HEK293 (cell line): ENCODE data around the gene SOX6.

Experiments
- CTCF ChIA-PET: fragments of 350-600 bp; formaldehyde crosslinking; extraction: SDS; loops from one replicate; lab custom pipeline; 2021; ENCODE audit warnings: antibody characterized with exemption; lab: Yijun Ruan, JAX
- POLR2A ChIA-PET: fragments of 300-600 bp; formaldehyde crosslinking; extraction: SDS; loops from one replicate; lab custom pipeline; 2020; ENCODE audit warnings: antibody characterized with exemption, inconsistent platforms; lab: Yijun Ruan, JAX
- H3K27ac ChIP-seq: fragments of 200-500 bp; sonication (Bioruptor generic); 2 replicates; pipeline ENCODE4 v1.5.1; 2014; ENCODE audit warnings: low read depth, low read length, control low read depth, inconsistent platforms; ENCODE audit errors: extremely low read depth
- H3K36me3 ChIP-seq, 2 experiments: fragments of 200-500 bp in 1 of 2; sonication (Bioruptor generic) in 1 of 2; 1 replicate in 1 of 2; 2 replicates in 1 of 2; pipeline ENCODE4 v1.5.1; 2014 to 2017; ENCODE audit warnings: inconsistent platforms in 2 of 2, low read length in 2 of 2; ENCODE audit not compliant: control insufficient read depth in 2 of 2, insufficient read depth in 1 of 2
- H3K4me1 ChIP-seq: fragments of 200-500 bp; sonication (Bioruptor generic); 2 replicates; pipeline ENCODE4 v1.5.1; 2014; ENCODE audit warnings: mild to moderate bottlenecking, low read length, inconsistent platforms; ENCODE audit not compliant: control insufficient read depth, insufficient read depth
- H3K4me3 ChIP-seq: 2 replicates; pipeline ENCODE4 v1.5.1; 2011; ENCODE audit warnings: low read depth, mild to moderate bottlenecking, control low read depth, low read length, moderate library complexity
- H3K9me3 ChIP-seq: fragments of 200-500 bp; sonication (Bioruptor generic); 2 replicates; pipeline ENCODE4 v1.5.1; 2014; ENCODE audit warnings: low read depth, low read length, inconsistent platforms; ENCODE audit not compliant: control insufficient read depth, insufficient read depth
- GFI1B ChIP-seq: fragments of 450-650 bp; formaldehyde crosslinking; IDR thresholded peaks from 2 replicates; pipeline ENCODE4 v1.5.1; 2016; ENCODE audit warnings: missing biosample characterization, missing genetic modification characterization
- KLF1 ChIP-seq: fragments of 450-650 bp; formaldehyde crosslinking; IDR thresholded peaks from 2 replicates; pipeline ENCODE4 v1.5.1; 2016; ENCODE audit warnings: missing biosample characterization, missing genetic modification characterization
- OVOL3 ChIP-seq: fragments of 450-650 bp; formaldehyde crosslinking; IDR thresholded peaks from 2 replicates; pipeline ENCODE4 v1.5.1; 2016; ENCODE audit warnings: missing biosample characterization, missing genetic modification characterization
- SCRT1 ChIP-seq: fragments of 450-650 bp; formaldehyde crosslinking; IDR thresholded peaks from 2 replicates; pipeline ENCODE4 v1.5.1; 2016; ENCODE audit warnings: missing biosample characterization, missing genetic modification characterization, borderline replicate concordance
- SP7 ChIP-seq: fragments of 450-650 bp; formaldehyde crosslinking; IDR thresholded peaks from 2 replicates; pipeline ENCODE4 v1.5.1; 2016; ENCODE audit warnings: missing biosample characterization, missing genetic modification characterization
- YY2 ChIP-seq: fragments of 450-650 bp; formaldehyde crosslinking; IDR thresholded peaks from 2 replicates; pipeline ENCODE4 v1.5.1; 2016; ENCODE audit warnings: missing biosample characterization, missing genetic modification characterization
- ZBTB21 ChIP-seq: fragments of 450-650 bp; formaldehyde crosslinking; IDR thresholded peaks from 2 replicates; pipeline ENCODE4 v1.5.1; 2017; ENCODE audit warnings: missing biosample characterization, missing genetic modification characterization
- ZBTB7A ChIP-seq: fragments of 450-650 bp; formaldehyde crosslinking; IDR thresholded peaks from 2 replicates; pipeline ENCODE4 v1.5.1; 2016; ENCODE audit warnings: low read depth, missing biosample characterization, missing genetic modification characterization
- ZEB2 ChIP-seq: fragments of 450-650 bp; formaldehyde crosslinking; IDR thresholded peaks from 2 replicates; pipeline ENCODE4 v1.5.1; 2016; ENCODE audit warnings: missing biosample characterization, missing genetic modification characterization
- ZNF114 ChIP-seq: fragments of 450-650 bp; formaldehyde crosslinking; IDR thresholded peaks from 2 replicates; pipeline ENCODE4 v1.5.0; 2017; ENCODE audit warnings: missing biosample characterization, missing genetic modification characterization
- ZNF132 ChIP-seq: fragments of 450-650 bp; formaldehyde crosslinking; IDR thresholded peaks from 2 replicates; pipeline ENCODE4 v1.5.1; 2017; ENCODE audit warnings: missing biosample characterization, missing genetic modification characterization, borderline replicate concordance
- ZNF175 ChIP-seq: fragments of 450-650 bp; formaldehyde crosslinking; IDR thresholded peaks from 2 replicates; pipeline ENCODE4 v1.5.1; 2016; ENCODE audit warnings: missing biosample characterization, missing genetic modification characterization
- ZNF302 ChIP-seq: fragments of 450-650 bp; formaldehyde crosslinking; IDR thresholded peaks from 2 replicates; pipeline ENCODE4 v1.5.1; 2016; ENCODE audit warnings: missing biosample characterization, missing genetic modification characterization, low read depth
- ZNF529 ChIP-seq: fragments of 450-650 bp; formaldehyde crosslinking; IDR thresholded peaks from 2 replicates; pipeline ENCODE4 v1.5.1; 2017; ENCODE audit warnings: missing genetic modification characterization, missing biosample characterization; ENCODE audit not compliant: insufficient replicate concordance
- ZNF600 ChIP-seq: fragments of 450-650 bp; formaldehyde crosslinking; IDR thresholded peaks from 2 replicates; pipeline ENCODE4 v1.5.1; 2016; ENCODE audit warnings: missing biosample characterization, missing genetic modification characterization
- ZNF747 ChIP-seq: fragments of 450-650 bp; formaldehyde crosslinking; IDR thresholded peaks from 2 replicates; pipeline ENCODE4 v1.5.1; 2016; ENCODE audit warnings: missing biosample characterization, missing genetic modification characterization
- ZNF768 ChIP-seq: fragments of 450-650 bp; formaldehyde crosslinking; IDR thresholded peaks from 2 replicates; pipeline ENCODE4 v1.5.1; 2018; ENCODE audit warnings: missing biosample characterization, mild to moderate bottlenecking, missing genetic modification characterization
- ZNF785 ChIP-seq: fragments of 450-650 bp; formaldehyde crosslinking; IDR thresholded peaks from 2 replicates; pipeline ENCODE4 v1.5.1; 2016; ENCODE audit warnings: missing biosample characterization, missing genetic modification characterization
- TF ChIP-seq, protein P1 (sequence below): fragments of 450-650 bp; formaldehyde crosslinking; IDR thresholded peaks from 2 replicates; pipeline ENCODE4 v1.5.1; 2016; ENCODE audit warnings: missing biosample characterization, missing genetic modification characterization
- TF ChIP-seq, protein P2 (sequence below): fragments of 450-650 bp; formaldehyde crosslinking; IDR thresholded peaks from 2 replicates; pipeline ENCODE4 v1.5.1; 2016; ENCODE audit warnings: missing biosample characterization, missing genetic modification characterization
- TF ChIP-seq, protein P3 (sequence below): fragments of 450-650 bp; formaldehyde crosslinking; IDR thresholded peaks from 2 replicates; pipeline ENCODE4 v1.5.1; 2017; ENCODE audit warnings: missing biosample characterization, mild to moderate bottlenecking, missing genetic modification characterization, moderate library complexity
- TF ChIP-seq, protein P4 (sequence below): fragments of 450-650 bp; formaldehyde crosslinking; IDR thresholded peaks from 2 replicates; pipeline ENCODE4 v1.5.1; 2016; ENCODE audit warnings: missing biosample characterization, missing genetic modification characterization
- TF ChIP-seq, protein P5 (sequence below): fragments of 450-650 bp; formaldehyde crosslinking; IDR thresholded peaks from 2 replicates; pipeline ENCODE4 v1.5.1; 2017; ENCODE audit warnings: missing biosample characterization, missing genetic modification characterization
- TF ChIP-seq, protein P6 (sequence below): fragments of 450-650 bp; formaldehyde crosslinking; IDR thresholded peaks from 2 replicates; pipeline ENCODE4 v1.5.1; 2016; ENCODE audit warnings: missing biosample characterization, missing genetic modification characterization

SOX6 gene

DNA sequence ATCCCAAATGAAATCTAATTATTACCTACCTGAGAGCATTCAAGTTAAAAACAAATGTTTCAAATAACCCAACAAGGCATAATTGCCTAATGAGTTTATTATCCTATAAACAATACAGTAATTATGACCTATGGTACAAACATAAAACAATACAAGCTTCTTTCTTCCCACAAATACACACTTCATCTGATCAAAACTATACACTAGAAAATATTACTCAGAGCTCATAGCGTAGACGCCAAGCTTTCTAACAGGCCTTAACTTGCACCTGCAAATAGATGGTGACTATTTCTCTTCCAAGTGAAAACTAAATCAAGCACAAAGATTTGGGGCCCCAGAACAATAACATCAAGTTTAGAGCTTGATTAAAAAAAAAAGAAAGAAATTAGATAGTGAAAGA, 78.1 kb downstream of the SOX6 start:
- POLR2A ChIA-PET = no interaction called here
- TF ChIP-seq ZNF114 (no peak), ZNF302 (tag by site-specific recombination) (no peak), YY2 (tag by site-specific recombination) (no peak), GFI1B (tag by site-specific recombination) (no peak), OVOL3 (tag by site-specific recombination) (no peak), ZNF529 (tag by site-specific recombination) (no peak), SP7 (no peak)
- TF ChIP-seq, protein P1, sequence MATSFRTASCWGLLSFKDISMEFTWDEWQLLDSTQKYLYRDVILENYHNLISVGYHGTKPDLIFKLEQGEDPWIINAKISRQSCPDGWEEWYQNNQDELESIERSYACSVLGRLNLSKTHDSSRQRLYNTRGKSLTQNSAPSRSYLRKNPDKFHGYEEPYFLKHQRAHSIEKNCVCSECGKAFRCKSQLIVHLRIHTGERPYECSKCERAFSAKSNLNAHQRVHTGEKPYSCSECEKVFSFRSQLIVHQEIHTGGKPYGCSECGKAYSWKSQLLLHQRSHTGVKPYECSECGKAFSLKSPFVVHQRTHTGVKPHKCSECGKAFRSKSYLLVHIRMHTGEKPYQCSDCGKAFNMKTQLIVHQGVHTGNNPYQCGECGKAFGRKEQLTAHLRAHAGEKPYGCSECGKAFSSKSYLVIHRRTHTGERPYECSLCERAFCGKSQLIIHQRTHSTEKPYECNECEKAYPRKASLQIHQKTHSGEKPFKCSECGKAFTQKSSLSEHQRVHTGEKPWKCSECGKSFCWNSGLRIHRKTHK (tag by site-specific recombination) = no peak

DNA sequence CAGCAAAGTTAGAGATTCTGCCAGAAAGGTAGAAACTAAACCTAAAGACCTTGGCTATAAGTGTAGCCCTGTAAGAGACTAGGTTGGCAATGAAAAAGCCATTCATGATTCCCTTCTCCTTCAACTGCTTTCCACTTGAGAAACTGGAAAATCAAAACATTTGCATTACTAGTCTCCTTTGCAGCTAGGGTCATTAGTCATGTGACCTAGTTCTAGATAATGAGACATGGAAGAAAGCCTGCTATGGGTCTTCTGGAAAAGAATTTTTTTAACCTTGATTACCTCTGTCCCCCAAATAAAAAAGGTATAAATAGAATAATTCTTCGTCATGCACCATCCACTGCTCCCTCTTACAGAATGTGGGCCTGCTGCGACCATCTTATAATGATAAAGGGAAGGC, 80.1 kb downstream of the SOX6 start:
- ChIA-PET CTCF (interaction anchor here (0.7 kb wide), 1 partner anchor 506 kb away, joined by 3 read pairs; no protein-coding TSS in a partner anchor), POLR2A (no interaction called here)
- Histone ChIP-seq H3K27ac (no peak overlapping the region), H3K9me3 (no peaks in the 10 kb centered on the region), H3K4me3 (no peak overlapping the region), H3K4me1 (no peaks in the 10 kb centered on the region), H3K36me3 (no peaks in the 10 kb centered on the region)
- TF ChIP-seq ZNF747 (tag by site-specific recombination) (no peak), ZNF175 (tag by site-specific recombination) (no peak), ZNF302 (tag by site-specific recombination) (no peak), KLF1 (tag by site-specific recombination) (no peak), ZNF785 (tag by site-specific recombination) (no peak), SCRT1 (tag by site-specific recombination) (no peak), ZNF600 (tag by site-specific recombination) (no peak)
- TF ChIP-seq, protein P2, sequence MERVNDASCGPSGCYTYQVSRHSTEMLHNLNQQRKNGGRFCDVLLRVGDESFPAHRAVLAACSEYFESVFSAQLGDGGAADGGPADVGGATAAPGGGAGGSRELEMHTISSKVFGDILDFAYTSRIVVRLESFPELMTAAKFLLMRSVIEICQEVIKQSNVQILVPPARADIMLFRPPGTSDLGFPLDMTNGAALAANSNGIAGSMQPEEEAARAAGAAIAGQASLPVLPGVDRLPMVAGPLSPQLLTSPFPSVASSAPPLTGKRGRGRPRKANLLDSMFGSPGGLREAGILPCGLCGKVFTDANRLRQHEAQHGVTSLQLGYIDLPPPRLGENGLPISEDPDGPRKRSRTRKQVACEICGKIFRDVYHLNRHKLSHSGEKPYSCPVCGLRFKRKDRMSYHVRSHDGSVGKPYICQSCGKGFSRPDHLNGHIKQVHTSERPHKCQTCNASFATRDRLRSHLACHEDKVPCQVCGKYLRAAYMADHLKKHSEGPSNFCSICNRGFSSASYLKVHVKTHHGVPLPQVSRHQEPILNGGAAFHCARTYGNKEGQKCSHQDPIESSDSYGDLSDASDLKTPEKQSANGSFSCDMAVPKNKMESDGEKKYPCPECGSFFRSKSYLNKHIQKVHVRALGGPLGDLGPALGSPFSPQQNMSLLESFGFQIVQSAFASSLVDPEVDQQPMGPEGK (tag by site-specific recombination) = no peak
- TF ChIP-seq, protein P3, sequence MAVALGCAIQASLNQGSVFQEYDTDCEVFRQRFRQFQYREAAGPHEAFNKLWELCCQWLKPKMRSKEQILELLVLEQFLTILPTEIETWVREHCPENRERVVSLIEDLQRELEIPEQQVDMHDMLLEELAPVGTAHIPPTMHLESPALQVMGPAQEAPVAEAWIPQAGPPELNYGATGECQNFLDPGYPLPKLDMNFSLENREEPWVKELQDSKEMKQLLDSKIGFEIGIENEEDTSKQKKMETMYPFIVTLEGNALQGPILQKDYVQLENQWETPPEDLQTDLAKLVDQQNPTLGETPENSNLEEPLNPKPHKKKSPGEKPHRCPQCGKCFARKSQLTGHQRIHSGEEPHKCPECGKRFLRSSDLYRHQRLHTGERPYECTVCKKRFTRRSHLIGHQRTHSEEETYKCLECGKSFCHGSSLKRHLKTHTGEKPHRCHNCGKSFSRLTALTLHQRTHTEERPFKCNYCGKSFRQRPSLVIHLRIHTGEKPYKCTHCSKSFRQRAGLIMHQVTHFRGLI (tag by site-specific recombination) = no peak

More for the DNA sequence above, 78.1 kb downstream of the SOX6 start:
- Histone ChIP-seq H3K36me3 (no peaks in the 10 kb centered on the region), H3K4me3 (no peak overlapping the region), H3K4me1 (no peaks in the 10 kb centered on the region), H3K9me3 (no peaks in the 10 kb centered on the region), H3K27ac (no peak overlapping the region)
- CTCF ChIA-PET = interaction anchor here (0.6 kb wide), 1 partner anchor 89 kb away, joined by 3 read pairs; no protein-coding TSS in a partner anchor

DNA sequence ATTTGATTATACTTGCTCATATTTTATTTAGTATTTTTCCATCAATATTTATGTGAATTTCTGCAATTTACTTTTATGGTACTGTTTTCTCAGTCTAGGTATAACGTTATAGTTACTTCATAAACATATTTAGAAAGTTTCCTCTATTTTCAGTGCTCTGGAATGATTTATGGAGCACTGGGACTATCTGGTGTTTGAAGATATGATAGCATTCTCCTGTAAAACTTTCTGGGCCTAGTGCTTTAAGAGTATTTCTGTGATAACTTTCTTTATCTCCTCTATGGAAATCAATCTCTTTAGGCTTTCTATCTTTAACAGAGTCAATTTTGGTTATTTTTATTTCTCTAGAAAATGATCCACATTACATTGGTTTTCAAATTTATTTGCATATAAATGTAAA, 85.1 kb downstream of the SOX6 start:
- Histone ChIP-seq H3K4me1 (no peaks in the 10 kb centered on the region), H3K4me3 (no peak overlapping the region), H3K9me3 (no peaks in the 10 kb centered on the region), H3K36me3 (no peaks in the 10 kb centered on the region), H3K27ac (no peak overlapping the region)
- POLR2A ChIA-PET = no interaction called here
- CTCF ChIA-PET = no interaction called here
- no peak for TF ChIP-seq ZNF768 (tag by site-specific recombination)
- TF ChIP-seq, protein P4, sequence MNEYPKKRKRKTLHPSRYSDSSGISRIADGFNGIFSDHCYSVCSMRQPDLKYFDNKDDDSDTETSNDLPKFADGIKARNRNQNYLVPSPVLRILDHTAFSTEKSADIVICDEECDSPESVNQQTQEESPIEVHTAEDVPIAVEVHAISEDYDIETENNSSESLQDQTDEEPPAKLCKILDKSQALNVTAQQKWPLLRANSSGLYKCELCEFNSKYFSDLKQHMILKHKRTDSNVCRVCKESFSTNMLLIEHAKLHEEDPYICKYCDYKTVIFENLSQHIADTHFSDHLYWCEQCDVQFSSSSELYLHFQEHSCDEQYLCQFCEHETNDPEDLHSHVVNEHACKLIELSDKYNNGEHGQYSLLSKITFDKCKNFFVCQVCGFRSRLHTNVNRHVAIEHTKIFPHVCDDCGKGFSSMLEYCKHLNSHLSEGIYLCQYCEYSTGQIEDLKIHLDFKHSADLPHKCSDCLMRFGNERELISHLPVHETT (tag by site-specific recombination) = no peak
- no peak for TF ChIP-seq GFI1B (tag by site-specific recombination)
- TF ChIP-seq, protein P5, sequence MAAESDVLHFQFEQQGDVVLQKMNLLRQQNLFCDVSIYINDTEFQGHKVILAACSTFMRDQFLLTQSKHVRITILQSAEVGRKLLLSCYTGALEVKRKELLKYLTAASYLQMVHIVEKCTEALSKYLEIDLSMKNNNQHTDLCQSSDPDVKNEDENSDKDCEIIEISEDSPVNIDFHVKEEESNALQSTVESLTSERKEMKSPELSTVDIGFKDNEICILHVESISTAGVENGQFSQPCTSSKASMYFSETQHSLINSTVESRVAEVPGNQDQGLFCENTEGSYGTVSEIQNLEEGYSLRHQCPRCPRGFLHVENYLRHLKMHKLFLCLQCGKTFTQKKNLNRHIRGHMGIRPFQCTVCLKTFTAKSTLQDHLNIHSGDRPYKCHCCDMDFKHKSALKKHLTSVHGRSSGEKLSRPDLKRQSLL (tag by site-specific recombination) = no peak
- TF ChIP-seq ZBTB21 (tag by site-specific recombination) = no peak
- TF ChIP-seq ZBTB7A = no peak
- TF ChIP-seq ZEB2 (tag by site-specific recombination) = no peak
- TF ChIP-seq ZNF132 (tag by site-specific recombination) = no peak
- TF ChIP-seq, protein P6, sequence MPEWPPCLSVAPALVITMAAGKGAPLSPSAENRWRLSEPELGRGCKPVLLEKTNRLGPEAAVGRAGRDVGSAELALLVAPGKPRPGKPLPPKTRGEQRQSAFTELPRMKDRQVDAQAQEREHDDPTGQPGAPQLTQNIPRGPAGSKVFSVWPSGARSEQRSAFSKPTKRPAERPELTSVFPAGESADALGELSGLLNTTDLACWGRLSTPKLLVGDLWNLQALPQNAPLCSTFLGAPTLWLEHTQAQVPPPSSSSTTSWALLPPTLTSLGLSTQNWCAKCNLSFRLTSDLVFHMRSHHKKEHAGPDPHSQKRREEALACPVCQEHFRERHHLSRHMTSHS (tag by site-specific recombination) = no peak
